ENCODE data around the gene PRSS27.

DNA sequence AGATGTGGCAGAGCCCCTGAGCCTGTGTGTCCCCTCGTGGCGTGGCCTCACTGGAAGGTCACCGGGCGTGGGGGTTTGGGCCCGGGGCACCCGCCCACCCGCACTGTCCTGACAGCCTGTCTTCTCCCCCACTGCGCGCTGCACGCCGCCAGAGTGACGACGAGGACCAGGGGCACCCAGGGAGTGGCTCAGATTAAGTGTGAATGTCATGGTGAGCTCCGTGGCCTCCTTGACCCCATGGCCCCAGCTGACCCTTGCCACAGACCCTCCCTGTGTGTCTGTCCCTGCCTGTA, 15.1 kb downstream of the PRSS27 start:
- TF ChIP-seq POLR2A (IDR thresholded peaks at IDR 0.05; ENCODE audit: low read length) (no peak), GATA1 (IDR thresholded peaks at IDR 0.05; ENCODE audit: low read depth, low read length) (no peak)
